ENCODE results near the gene DKK3.

DNA sequence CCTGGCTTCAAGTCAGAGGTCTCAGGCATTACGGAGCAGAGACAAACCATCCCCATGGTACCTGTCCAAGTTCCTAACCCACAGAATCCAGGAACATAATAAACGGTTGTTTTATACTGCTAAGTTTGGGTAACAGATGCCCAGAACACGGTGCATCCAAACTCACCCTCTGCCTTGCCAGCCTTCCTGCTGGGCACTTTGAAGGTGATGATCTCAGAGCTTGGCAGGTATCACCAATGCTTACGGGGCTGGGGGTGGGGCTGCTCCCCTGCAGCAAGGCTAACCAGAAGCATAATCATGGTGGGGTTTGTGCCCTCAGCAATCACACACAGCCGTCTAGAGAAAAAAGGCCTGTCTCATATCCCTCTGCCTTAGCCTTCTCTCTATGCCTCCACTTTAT is 27.1 kb downstream of the DKK3 start:
- TF ChIP-seq JUND (IDR thresholded peaks at IDR 0.05) (no peak), RXRA (IDR thresholded peaks at IDR 0.05) (no peak), EGR1 (IDR thresholded peaks at IDR 0.05; ENCODE audit: low read depth in 2 of 2) (no peak)
- TF ChIP-seq, protein P1, sequence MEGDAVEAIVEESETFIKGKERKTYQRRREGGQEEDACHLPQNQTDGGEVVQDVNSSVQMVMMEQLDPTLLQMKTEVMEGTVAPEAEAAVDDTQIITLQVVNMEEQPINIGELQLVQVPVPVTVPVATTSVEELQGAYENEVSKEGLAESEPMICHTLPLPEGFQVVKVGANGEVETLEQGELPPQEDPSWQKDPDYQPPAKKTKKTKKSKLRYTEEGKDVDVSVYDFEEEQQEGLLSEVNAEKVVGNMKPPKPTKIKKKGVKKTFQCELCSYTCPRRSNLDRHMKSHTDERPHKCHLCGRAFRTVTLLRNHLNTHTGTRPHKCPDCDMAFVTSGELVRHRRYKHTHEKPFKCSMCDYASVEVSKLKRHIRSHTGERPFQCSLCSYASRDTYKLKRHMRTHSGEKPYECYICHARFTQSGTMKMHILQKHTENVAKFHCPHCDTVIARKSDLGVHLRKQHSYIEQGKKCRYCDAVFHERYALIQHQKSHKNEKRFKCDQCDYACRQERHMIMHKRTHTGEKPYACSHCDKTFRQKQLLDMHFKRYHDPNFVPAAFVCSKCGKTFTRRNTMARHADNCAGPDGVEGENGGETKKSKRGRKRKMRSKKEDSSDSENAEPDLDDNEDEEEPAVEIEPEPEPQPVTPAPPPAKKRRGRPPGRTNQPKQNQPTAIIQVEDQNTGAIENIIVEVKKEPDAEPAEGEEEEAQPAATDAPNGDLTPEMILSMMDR (IDR thresholded peaks at IDR 0.05; ENCODE audit: low read depth, low read length, missing input control) = no peak
- TF ChIP-seq, protein P2, sequence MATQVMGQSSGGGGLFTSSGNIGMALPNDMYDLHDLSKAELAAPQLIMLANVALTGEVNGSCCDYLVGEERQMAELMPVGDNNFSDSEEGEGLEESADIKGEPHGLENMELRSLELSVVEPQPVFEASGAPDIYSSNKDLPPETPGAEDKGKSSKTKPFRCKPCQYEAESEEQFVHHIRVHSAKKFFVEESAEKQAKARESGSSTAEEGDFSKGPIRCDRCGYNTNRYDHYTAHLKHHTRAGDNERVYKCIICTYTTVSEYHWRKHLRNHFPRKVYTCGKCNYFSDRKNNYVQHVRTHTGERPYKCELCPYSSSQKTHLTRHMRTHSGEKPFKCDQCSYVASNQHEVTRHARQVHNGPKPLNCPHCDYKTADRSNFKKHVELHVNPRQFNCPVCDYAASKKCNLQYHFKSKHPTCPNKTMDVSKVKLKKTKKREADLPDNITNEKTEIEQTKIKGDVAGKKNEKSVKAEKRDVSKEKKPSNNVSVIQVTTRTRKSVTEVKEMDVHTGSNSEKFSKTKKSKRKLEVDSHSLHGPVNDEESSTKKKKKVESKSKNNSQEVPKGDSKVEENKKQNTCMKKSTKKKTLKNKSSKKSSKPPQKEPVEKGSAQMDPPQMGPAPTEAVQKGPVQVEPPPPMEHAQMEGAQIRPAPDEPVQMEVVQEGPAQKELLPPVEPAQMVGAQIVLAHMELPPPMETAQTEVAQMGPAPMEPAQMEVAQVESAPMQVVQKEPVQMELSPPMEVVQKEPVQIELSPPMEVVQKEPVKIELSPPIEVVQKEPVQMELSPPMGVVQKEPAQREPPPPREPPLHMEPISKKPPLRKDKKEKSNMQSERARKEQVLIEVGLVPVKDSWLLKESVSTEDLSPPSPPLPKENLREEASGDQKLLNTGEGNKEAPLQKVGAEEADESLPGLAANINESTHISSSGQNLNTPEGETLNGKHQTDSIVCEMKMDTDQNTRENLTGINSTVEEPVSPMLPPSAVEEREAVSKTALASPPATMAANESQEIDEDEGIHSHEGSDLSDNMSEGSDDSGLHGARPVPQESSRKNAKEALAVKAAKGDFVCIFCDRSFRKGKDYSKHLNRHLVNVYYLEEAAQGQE (IDR thresholded peaks at IDR 0.05) = no peak
